Suprapubic skin (tissue), 3 donors: ENCODE data around the gene SERPING1.

Source experiments
- POLR2AphosphoS5 ChIP-seq, 3 donors: sonication (generic); formaldehyde crosslinking; IDR thresholded peaks; one replicate each; pipeline ENCODE4 v1.6.1; 2017; ENCODE audit warnings: antibody characterized with exemption in 3 of 3
- TF ChIP-seq, protein P1 (sequence below), 2 donors: fragments of 200-600 bp in 1 of 2; fragments of 450-650 bp in 1 of 2; sonication (generic) in 1 of 2; IDR thresholded peaks; one replicate each; pipeline ENCODE4 v1.5.1; 2016 to 2019; ENCODE audit warnings: antibody characterized with exemption in 2 of 2, mild to moderate bottlenecking in 1 of 2, moderate library complexity in 1 of 2

DNA sequence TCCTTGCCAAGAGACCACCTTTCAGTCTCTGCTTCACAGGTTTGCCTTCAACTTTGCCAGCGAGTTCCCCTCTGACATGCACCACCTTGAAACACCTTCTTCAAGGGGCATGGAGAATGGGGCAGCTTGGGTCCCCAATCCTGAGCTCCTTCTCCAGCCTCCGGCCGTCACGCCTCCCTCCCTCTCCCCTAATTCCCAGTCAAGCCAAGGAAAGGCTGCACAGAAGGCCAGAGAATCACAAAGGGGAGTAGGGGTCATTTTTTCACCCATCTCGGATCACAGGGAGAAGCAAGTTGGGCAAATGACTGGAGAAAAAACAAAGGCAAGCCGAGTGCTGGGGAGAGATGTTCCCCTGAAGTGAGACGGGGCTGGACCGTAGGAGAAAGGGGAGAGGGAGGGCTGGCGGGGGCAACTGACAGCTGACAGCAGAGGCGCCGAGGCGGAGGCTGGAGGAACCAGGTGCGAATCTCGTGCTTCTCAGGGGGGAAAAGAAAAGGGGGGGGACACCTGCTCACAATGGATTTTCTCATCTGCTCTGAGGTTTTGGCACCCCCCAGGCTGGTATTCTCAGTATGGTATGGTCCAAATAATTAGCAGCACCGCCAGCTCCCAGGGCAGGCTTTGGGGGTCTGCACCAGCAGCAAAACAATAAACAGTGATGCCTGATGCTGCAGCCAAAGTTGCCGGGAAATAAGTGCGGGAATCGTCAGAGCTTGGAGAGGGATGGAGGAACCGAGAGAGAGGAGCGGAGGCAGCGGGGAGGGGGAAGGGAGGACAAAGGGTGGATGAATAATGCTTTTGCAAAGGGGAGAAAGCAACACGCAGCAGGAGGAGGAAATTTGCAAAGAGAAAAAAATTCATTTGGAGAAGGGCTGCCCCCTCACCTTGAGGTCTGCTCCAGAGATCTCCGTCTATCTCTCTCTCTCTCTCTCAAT is 51.6 kb downstream of the SERPING1 start:
- TF ChIP-seq, protein P1, sequence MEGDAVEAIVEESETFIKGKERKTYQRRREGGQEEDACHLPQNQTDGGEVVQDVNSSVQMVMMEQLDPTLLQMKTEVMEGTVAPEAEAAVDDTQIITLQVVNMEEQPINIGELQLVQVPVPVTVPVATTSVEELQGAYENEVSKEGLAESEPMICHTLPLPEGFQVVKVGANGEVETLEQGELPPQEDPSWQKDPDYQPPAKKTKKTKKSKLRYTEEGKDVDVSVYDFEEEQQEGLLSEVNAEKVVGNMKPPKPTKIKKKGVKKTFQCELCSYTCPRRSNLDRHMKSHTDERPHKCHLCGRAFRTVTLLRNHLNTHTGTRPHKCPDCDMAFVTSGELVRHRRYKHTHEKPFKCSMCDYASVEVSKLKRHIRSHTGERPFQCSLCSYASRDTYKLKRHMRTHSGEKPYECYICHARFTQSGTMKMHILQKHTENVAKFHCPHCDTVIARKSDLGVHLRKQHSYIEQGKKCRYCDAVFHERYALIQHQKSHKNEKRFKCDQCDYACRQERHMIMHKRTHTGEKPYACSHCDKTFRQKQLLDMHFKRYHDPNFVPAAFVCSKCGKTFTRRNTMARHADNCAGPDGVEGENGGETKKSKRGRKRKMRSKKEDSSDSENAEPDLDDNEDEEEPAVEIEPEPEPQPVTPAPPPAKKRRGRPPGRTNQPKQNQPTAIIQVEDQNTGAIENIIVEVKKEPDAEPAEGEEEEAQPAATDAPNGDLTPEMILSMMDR (IDR thresholded peaks at IDR 0.05) = no peak
- TF ChIP-seq POLR2AphosphoS5 (IDR thresholded peaks at IDR 0.05) = no peak
